HFF-Myc (cell line): ENCODE measurements around the gene TAF3.

Experiments used
- DNase-seq: peaks from one replicate; pipeline ENCODE4 v3.0.0-alpha.2; 2011; ENCODE audit warnings: low read depth; ENCODE audit errors: extremely low read depth
- H3K4me3 ChIP-seq: replicated peaks from 2 replicates; pipeline ENCODE4 v1.5.1; 2011; ENCODE audit warnings: low read depth, mild to moderate bottlenecking, control low read depth, low read length
- CTCF ChIP-seq: IDR thresholded peaks from 2 replicates; pipeline ENCODE4 v1.5.1; 2012; ENCODE audit warnings: mild to moderate bottlenecking, low read depth, low read length, control low read depth; ENCODE audit errors: missing control alignments

Gene TAF3

DNA sequence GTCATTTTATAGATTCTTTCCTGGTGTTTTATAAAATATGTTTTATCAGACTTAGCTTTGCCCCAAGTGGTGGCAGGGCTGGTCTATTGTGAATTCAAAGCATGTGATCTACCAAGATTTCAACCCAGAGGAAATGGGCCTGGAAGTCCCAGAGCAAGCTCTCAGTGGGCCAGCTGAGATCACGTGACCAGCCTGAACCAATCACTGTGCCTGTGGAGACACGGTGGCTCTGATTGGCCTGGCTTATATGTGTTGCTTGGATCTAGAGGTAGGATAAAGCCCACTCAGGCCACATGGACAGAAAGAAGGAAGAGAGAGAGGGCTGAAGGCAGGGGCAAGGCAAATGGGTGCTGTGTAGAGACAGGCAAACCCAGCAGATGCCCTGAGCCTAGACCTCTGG, 170.7 kb downstream of the TAF3 start:
- no peak for TF ChIP-seq CTCF
- DNase-seq = no peak
- H3K4me3 ChIP-seq = no peak overlapping the region

DNA sequence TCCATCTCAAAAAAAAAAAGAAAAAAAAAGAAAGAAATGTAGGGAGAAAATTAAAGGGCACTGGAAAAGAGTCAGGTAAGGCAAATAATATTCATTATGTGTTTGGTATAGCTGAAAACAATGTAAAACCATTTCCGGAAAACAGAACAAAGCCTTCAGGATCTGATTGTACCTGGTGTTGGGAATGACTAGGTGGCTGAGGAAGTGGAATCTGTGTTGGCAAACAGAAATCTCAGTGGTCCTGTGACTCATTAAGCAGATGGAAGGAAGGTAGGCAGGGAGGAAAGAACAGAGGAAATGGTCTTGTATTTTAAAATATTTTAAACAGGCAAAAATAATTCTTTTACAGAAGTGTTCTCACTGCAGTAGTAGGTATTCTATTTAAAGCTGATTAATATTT, 180.5 kb downstream of the TAF3 start:
- no peak for TF ChIP-seq CTCF
- DNase-seq = no peak
- no peak overlapping the region for H3K4me3 ChIP-seq

DNA sequence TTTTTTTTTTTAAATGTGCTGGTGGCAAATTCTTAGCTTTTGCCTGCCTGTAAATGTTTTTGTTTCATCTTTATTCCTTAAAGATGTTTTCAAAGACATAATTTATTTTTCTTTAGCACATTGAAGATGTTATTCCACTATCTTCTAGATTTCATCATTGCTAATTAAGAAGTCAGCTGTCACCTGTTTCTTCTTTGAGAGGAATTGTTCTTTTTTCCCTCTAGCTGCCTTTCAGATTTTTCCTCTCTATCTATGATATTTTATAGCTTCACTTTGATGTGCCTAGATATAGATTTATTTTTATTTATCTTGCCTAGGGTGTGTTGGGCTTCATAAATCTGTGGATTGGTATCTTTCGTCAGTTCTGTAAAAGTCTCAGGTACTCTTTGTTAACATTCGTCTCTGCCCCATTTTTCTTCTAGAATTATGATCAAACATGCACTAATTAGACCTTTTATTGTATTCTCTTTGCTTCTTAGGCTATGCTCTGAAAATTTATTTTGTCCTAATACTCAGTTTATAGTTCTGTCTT, 186.2 kb downstream of the TAF3 start:
- no peak overlapping the region for H3K4me3 ChIP-seq
- no peak for DNase-seq
- no peak for TF ChIP-seq CTCF

- no peak overlapping the region for H3K4me3 ChIP-seq
- no peak for DNase-seq
- TF ChIP-seq CTCF = no peak
These were observed 188.1 kb downstream of the TAF3 start for GRCh38 chr10:8006274-8006999.

DNA sequence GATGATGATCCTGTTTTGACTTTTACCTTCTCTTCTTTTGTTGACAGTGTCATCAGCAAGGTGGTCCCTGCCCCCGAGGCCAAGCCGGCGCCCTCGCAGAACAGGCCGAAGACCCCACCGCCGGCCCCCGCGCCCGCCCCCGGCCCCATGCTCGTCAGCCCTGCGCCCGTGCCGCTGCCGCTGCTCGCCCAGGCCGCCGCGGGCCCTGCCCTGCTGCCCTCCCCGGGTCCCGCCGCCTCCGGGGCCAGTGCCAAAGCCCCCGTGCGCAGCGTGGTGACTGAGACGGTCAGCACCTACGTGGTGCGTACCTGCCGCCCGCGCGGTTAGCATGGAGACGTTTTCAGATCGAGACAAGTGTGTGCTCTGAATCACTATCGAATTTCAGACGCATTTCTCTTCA, 190.7 kb downstream of the TAF3 start:
- no peak for DNase-seq
- no peak for TF ChIP-seq CTCF
- no peak overlapping the region for H3K4me3 ChIP-seq

GRCh38 chr10:8013006-8013405, 194.7 kb downstream of the TAF3 start:
- H3K4me3 ChIP-seq = no peak overlapping the region
- no peak for DNase-seq
- TF ChIP-seq CTCF = no peak

- TF ChIP-seq CTCF = no peak
These were observed 195.3 kb downstream of the TAF3 start for GRCh38 chr10:8013619-8014018.

More at GRCh38 chr10:8013619-8014018, 195.3 kb downstream of the TAF3 start:
- DNase-seq = no peak
- no peak overlapping the region for H3K4me3 ChIP-seq
